ENCODE results near the gene L3MBTL3. TPM values are rescaled to one million over a fixed set of nuclear protein-coding genes. Genes with fewer than 3 reads are reported as not detected.

Gene L3MBTL3
- total and polyA plus RNA-seq, 2 experiments from 2014 or later: 4.2 to 4.9 TPM

- Histone ChIP-seq H3K4me3 (no peak overlapping the region), H3K4me1 (ENCODE audit: low read depth) (no peaks in the 10 kb centered on the region), H3K27me3 (no peaks in the 10 kb centered on the region), H3K9me3 (ENCODE audit: low read depth) (no peaks in the 10 kb centered on the region), H3K27ac (no peak overlapping the region), H3K36me3 (no peaks in the 10 kb centered on the region)
- TF ChIP-seq, protein P1, sequence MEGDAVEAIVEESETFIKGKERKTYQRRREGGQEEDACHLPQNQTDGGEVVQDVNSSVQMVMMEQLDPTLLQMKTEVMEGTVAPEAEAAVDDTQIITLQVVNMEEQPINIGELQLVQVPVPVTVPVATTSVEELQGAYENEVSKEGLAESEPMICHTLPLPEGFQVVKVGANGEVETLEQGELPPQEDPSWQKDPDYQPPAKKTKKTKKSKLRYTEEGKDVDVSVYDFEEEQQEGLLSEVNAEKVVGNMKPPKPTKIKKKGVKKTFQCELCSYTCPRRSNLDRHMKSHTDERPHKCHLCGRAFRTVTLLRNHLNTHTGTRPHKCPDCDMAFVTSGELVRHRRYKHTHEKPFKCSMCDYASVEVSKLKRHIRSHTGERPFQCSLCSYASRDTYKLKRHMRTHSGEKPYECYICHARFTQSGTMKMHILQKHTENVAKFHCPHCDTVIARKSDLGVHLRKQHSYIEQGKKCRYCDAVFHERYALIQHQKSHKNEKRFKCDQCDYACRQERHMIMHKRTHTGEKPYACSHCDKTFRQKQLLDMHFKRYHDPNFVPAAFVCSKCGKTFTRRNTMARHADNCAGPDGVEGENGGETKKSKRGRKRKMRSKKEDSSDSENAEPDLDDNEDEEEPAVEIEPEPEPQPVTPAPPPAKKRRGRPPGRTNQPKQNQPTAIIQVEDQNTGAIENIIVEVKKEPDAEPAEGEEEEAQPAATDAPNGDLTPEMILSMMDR (IDR thresholded peaks at IDR 0.05; ENCODE audit: low read depth, low read length): no peak
- no peak for DNase-seq (ENCODE audit: low read depth in 1 of 2, low spot score in 1 of 2)
Measured at GRCh38 chr6:130120731-130121130, 102.3 kb downstream of the L3MBTL3 start.

- H3K4me3 ChIP-seq: no peak overlapping the region
Measured at GRCh38 chr6:130122243-130122642, 103.9 kb downstream of the L3MBTL3 start.

DNA sequence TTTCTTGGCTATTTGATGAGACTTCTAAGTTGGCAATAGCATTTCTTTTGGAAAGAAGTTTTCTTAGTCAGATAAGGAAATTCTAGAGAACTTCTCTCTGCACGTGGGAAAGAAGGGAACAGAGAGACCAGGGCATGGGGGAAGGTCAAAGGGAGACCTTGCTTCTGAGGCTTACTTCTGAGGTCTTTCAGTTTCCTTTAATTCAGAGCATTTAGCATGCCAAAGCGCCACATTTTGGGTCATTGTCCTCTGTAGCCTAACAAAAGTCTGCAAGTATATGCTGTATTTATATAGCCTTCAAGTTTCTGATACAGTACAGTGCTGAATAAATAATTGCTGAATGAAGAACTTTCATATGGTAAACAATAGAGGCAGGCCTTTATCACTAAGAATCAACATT, 108.8 kb downstream of the L3MBTL3 start:
- H3K4me1 ChIP-seq (ENCODE audit: low read depth): no peaks in the 10 kb centered on the region
- TF ChIP-seq, protein P1 (IDR thresholded peaks at IDR 0.05; ENCODE audit: low read depth, low read length): no peak
- no peaks in the 10 kb centered on the region for H3K27me3 ChIP-seq
- H3K9me3 ChIP-seq (ENCODE audit: low read depth): no peaks in the 10 kb centered on the region
- no peak for DNase-seq (ENCODE audit: low read depth in 1 of 2, low spot score in 1 of 2)
- H3K27ac ChIP-seq: no peak overlapping the region
- H3K36me3 ChIP-seq: no peaks in the 10 kb centered on the region
- no peak overlapping the region for H3K4me3 ChIP-seq

More at GRCh38 chr6:130122243-130122642, 103.9 kb downstream of the L3MBTL3 start:
- DNase-seq (ENCODE audit: low read depth in 1 of 2, low spot score in 1 of 2): no peak
- Histone ChIP-seq H3K4me1 (ENCODE audit: low read depth) (no peaks in the 10 kb centered on the region), H3K27ac (no peak overlapping the region), H3K27me3 (no peaks in the 10 kb centered on the region), H3K36me3 (no peaks in the 10 kb centered on the region), H3K9me3 (ENCODE audit: low read depth) (no peaks in the 10 kb centered on the region)
- TF ChIP-seq, protein P1 (IDR thresholded peaks at IDR 0.05; ENCODE audit: low read depth, low read length): no peak

DNA sequence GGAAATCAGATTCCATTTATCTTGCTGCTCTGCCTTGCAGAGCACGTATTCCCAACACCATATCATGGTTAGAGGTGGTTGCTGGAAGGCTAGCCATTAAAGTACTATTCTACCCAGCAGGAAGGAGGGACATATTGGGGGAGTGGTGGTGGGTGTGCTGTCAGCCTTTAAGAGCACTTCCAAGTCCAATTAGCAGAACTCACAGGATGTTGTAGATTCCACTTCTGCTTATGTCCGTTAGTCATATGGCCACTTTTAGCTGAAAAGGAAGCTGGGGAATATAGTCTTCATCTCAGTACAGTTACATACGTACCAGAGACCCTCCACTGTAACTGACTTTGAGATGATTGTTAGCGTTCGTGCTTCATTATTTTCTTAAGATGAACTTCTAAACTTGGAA, 109.9 kb downstream of the L3MBTL3 start:
- Histone ChIP-seq H3K36me3 (no peaks in the 10 kb centered on the region), H3K4me3 (no peak overlapping the region), H3K4me1 (ENCODE audit: low read depth) (no peaks in the 10 kb centered on the region), H3K27me3 (no peaks in the 10 kb centered on the region), H3K27ac (no peak overlapping the region), H3K9me3 (ENCODE audit: low read depth) (no peaks in the 10 kb centered on the region)
- TF ChIP-seq, protein P1 (IDR thresholded peaks at IDR 0.05; ENCODE audit: low read depth, low read length): no peak
- DNase-seq (ENCODE audit: low read depth in 1 of 2, low spot score in 1 of 2): no peak

DNA sequence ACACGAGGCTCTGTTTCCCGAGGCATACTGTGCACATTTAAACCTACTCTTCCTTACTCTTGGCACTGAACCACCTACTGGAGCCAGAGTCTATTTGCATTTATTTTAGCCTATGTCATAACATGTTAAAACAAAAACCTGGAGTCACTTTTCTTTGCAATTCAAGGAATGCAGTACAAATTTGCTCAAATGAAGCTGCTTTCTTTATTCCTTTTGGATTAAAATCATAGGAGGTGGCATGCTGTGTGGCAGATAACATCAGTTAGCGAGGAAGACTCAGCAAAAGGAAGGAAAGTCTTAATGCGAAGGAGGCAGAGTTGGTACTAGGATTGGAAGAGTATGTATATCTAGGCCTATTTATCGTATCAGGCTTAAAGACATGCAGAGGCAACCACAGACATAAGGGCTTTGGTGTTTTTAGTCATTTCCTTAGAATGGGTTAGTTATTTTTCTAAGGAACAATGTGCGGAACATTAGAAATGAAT, 111.4 kb downstream of the L3MBTL3 start:
- Histone ChIP-seq H3K9me3 (ENCODE audit: low read depth) (no peaks in the 10 kb centered on the region), H3K27ac (no peak overlapping the region), H3K4me1 (ENCODE audit: low read depth) (no peaks in the 10 kb centered on the region), H3K27me3 (no peaks in the 10 kb centered on the region), H3K36me3 (no peaks in the 10 kb centered on the region), H3K4me3 (no peak overlapping the region)
- TF ChIP-seq, protein P1 (IDR thresholded peaks at IDR 0.05; ENCODE audit: low read depth, low read length): no peak
- no peak for DNase-seq (ENCODE audit: low read depth in 1 of 2, low spot score in 1 of 2)

DNA sequence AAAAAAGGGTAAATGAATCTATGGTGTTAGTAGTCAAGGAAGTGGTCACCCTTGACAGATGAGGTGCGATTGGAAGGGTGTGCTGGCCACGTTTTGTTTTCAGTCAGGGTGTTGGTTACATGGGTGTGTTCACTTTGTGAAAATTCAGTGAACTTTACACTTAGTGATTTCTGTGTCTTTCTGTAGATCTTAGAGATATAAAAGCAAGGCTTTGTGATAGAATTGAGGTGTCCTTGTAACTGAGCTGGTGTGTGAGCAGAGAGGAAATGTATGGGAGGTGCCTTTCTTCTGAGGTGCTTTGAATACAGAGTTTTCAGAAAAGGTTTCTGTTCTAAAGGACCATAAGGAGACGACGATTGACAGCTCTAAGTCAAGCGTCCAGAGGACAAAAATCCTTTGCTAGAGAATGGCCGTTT, 113.9 kb downstream of the L3MBTL3 start:
- H3K4me3 ChIP-seq: no peak overlapping the region
- no peaks in the 10 kb centered on the region for H3K9me3 ChIP-seq (ENCODE audit: low read depth)
- no peaks in the 10 kb centered on the region for H3K36me3 ChIP-seq
- no peak for DNase-seq (ENCODE audit: low read depth in 1 of 2, low spot score in 1 of 2)
- H3K4me1 ChIP-seq (ENCODE audit: low read depth): no peaks in the 10 kb centered on the region
- H3K27ac ChIP-seq: no peak overlapping the region
- H3K27me3 ChIP-seq: no peaks in the 10 kb centered on the region
- TF ChIP-seq, protein P1 (IDR thresholded peaks at IDR 0.05; ENCODE audit: low read depth, low read length): no peak
